B cell (primary cell): ENCODE data around the gene RNU1-2.
"Not testable (repeated sequence)": the region's sequence is repeated elsewhere in the genome, so short reads cannot be mapped to it uniquely, and the experiment has no call there.

ENCODE experiments used
- CTCF ChIP-seq: fragments of 200-600 bp; IDR thresholded peaks from one replicate; pipeline ENCODE4 v1.8.0; 2022; ENCODE audit warnings: antibody characterized with exemption, mild to moderate bottlenecking
- EZH2 ChIP-seq: IDR thresholded peaks from 2 replicates; pipeline ENCODE4 v1.6.1; 2012; ENCODE audit warnings: borderline replicate concordance, low read depth, mild to moderate bottlenecking, moderate library complexity, low read length; ENCODE audit not compliant: insufficient read depth, poor library complexity, severe bottlenecking

- TF ChIP-seq CTCF, EZH2: not testable (repeated sequence)
Measured at GRCh38 chr1:16936580-16936979, 40.8 kb downstream of the RNU1-2 start.
